Activated CD4-positive, alpha-beta T cell treated with anti-CD3 and anti-CD28 coated beads for 36 hours (primary cell): ENCODE results near the gene TENM4. TPM values are rescaled to one million over a fixed set of nuclear protein-coding genes. Genes with fewer than 3 reads are reported as not detected.

Source experiments
- ATAC-seq: fragments of 200-7000 bp; cut with Tn5 transposase; one replicate; pipeline ENCODE4 v1.10.0; 2021; ENCODE audit warnings: mild to moderate bottlenecking, moderate library complexity
- CTCF ChIA-PET: fragments of 350-600 bp; sonication (Branson Sonifier 250); formaldehyde crosslinking; loops from one replicate; lab custom pipeline; 2021; ENCODE audit warnings: antibody characterized with exemption; lab: Charles Lee
- POLR2A ChIA-PET: fragments of 350-600 bp; sonication (Branson Sonifier 250); formaldehyde crosslinking; loops from one replicate; lab custom pipeline; 2021; ENCODE audit warnings: antibody characterized with exemption, inconsistent platforms; lab: Charles Lee
- DNase-seq: peaks from one replicate; pipeline ENCODE4 v3.0.0-alpha.2; 2020
- H3K27ac Mint-ChIP-seq: one replicate; pipeline ENCODE4 v1.8.0; 2021; ENCODE audit warnings: mixed read lengths
- H3K27me3 Mint-ChIP-seq: one replicate; pipeline ENCODE4 v1.8.0; 2021; ENCODE audit warnings: mixed read lengths
- H3K36me3 Mint-ChIP-seq: one replicate; pipeline ENCODE4 v1.8.0; 2021; ENCODE audit warnings: low read depth, mixed read lengths
- H3K4me1 Mint-ChIP-seq: one replicate; pipeline ENCODE4 v1.8.0; 2021; ENCODE audit warnings: mixed read lengths
- H3K4me3 Mint-ChIP-seq: one replicate; pipeline ENCODE4 v1.8.0; 2021; ENCODE audit warnings: mild to moderate bottlenecking, moderate library complexity, mixed read lengths
- H3K9me3 Mint-ChIP-seq: one replicate; pipeline ENCODE4 v1.8.0; 2021; ENCODE audit warnings: low read depth, mixed read lengths
- intact Hi-C, 2 experiments: fragments of 100-400 bp; cut with DNase I in 1 of 2; cut with micrococcal nuclease in 1 of 2; formaldehyde crosslinking; loops; one replicate each; pipeline versions ENCODE4 v1.14.2 to v1.15.1; 2022 to 2024; cut with DNase I, micrococcal nuclease
- total RNA-seq, 2 experiments: library from RNA; stranded (reverse); gene quantifications; one replicate each; pipeline ENCODE4 v1.2.3, GENCODE V29; 2021

The TENM4 gene
- total RNA-seq, 2 experiments from 2014 or later, result not detected

GRCh38 chr11:79039122-79039521 is 401.7 kb downstream of the TENM4 start:
- no peak for ATAC-seq
- H3K4me1 Mint-ChIP-seq, result no peaks in the 10 kb centered on the region
- CTCF ChIA-PET, result no interaction called here

GRCh38 chr11:79035881-79036280 is 404.9 kb downstream of the TENM4 start:
- H3K27ac Mint-ChIP-seq, result no peak overlapping the region
- ATAC-seq (no peak), DNase-seq (no peak)
- intact Hi-C loops, result no loop called here
- H3K4me1 Mint-ChIP-seq, result no peaks in the 10 kb centered on the region
- H3K27me3 Mint-ChIP-seq, result peaks cover 19% of the 10 kb centered on the region
- no peak overlapping the region for H3K4me3 Mint-ChIP-seq
- no peaks in the 10 kb centered on the region for H3K9me3 Mint-ChIP-seq
- POLR2A ChIA-PET, result no interaction called here
- H3K36me3 Mint-ChIP-seq, result no peaks in the 10 kb centered on the region
- CTCF ChIA-PET, result interaction anchor here (0.5 to 0.7 kb wide), 2 partner anchors 194 to 221 kb away, joined by 3 read pairs; no protein-coding TSS in a partner anchor

More at GRCh38 chr11:79039122-79039521, 401.7 kb downstream of the TENM4 start:
- H3K9me3 Mint-ChIP-seq, result no peaks in the 10 kb centered on the region
- POLR2A ChIA-PET, result no interaction called here
- H3K27me3 Mint-ChIP-seq, result peaks cover 8% of the 10 kb centered on the region
- H3K4me3 Mint-ChIP-seq, result no peak overlapping the region
- no peak for DNase-seq
- H3K36me3 Mint-ChIP-seq, result no peaks in the 10 kb centered on the region
- intact Hi-C loops, result no loop called here
- H3K27ac Mint-ChIP-seq, result no peak overlapping the region

GRCh38 chr11:79033833-79034232 is 407.0 kb downstream of the TENM4 start:
- H3K27ac Mint-ChIP-seq, result no peak overlapping the region
- intact Hi-C loops, result no loop called here

GRCh38 chr11:79030448-79030847 is 410.4 kb downstream of the TENM4 start:
- Mint-ChIP-seq H3K27ac (no peak overlapping the region), H3K4me1 (peaks cover 6% of the 10 kb centered on the region), H3K9me3 (no peaks in the 10 kb centered on the region), H3K36me3 (no peaks in the 10 kb centered on the region), H3K4me3 (no peak overlapping the region), H3K27me3 (peaks cover 40% of the 10 kb centered on the region)
- DNase-seq (no peak), ATAC-seq (no peak)
- POLR2A ChIA-PET, result no interaction called here
- CTCF ChIA-PET, result interaction anchor here (2.0 kb wide), 1 partner anchor 11 kb away, joined by 6 read pairs; no protein-coding TSS in a partner anchor
- intact Hi-C loops, result no loop called here

More at GRCh38 chr11:79033833-79034232, 407.0 kb downstream of the TENM4 start:
- POLR2A ChIA-PET, result no interaction called here
- H3K4me3 Mint-ChIP-seq, result no peak overlapping the region
- peaks cover 22% of the 10 kb centered on the region for H3K27me3 Mint-ChIP-seq
- no peaks in the 10 kb centered on the region for H3K9me3 Mint-ChIP-seq
- H3K36me3 Mint-ChIP-seq, result no peaks in the 10 kb centered on the region
- ATAC-seq, result no peak
- CTCF ChIA-PET, result no interaction called here
- no peaks in the 10 kb centered on the region for H3K4me1 Mint-ChIP-seq
- no peak for DNase-seq

GRCh38 chr11:79028225-79028624 is 412.6 kb downstream of the TENM4 start:
- no peak for DNase-seq
- Mint-ChIP-seq H3K27ac (no peak overlapping the region), H3K4me1 (peaks cover 6% of the 10 kb centered on the region), H3K9me3 (no peaks in the 10 kb centered on the region), H3K27me3 (peaks cover 40% of the 10 kb centered on the region), H3K4me3 (no peak overlapping the region), H3K36me3 (no peaks in the 10 kb centered on the region)
- ChIA-PET POLR2A (no interaction called here), CTCF (no interaction called here)
- ATAC-seq, result no peak
- intact Hi-C loops, result no loop called here

- H3K4me1 Mint-ChIP-seq, result peaks cover 6% of the 10 kb centered on the region
- DNase-seq (no peak), ATAC-seq (no peak)
- peaks cover 42% of the 10 kb centered on the region for H3K27me3 Mint-ChIP-seq
- POLR2A ChIA-PET, result no interaction called here
- H3K36me3 Mint-ChIP-seq, result no peaks in the 10 kb centered on the region
- intact Hi-C loops, result no loop called here
- H3K4me3 Mint-ChIP-seq, result no peak overlapping the region
- no peaks in the 10 kb centered on the region for H3K9me3 Mint-ChIP-seq
- no peak overlapping the region for H3K27ac Mint-ChIP-seq
- CTCF ChIA-PET, result no interaction called here
Observed at GRCh38 chr11:79026803-79027445, 413.9 kb downstream of the TENM4 start.

- Mint-ChIP-seq H3K27ac (no peak overlapping the region), H3K4me1 (peaks cover 6% of the 10 kb centered on the region), H3K9me3 (no peaks in the 10 kb centered on the region), H3K4me3 (no peak overlapping the region), H3K36me3 (no peaks in the 10 kb centered on the region), H3K27me3 (peaks cover 38% of the 10 kb centered on the region)
- DNase-seq, result no peak
- no peak for ATAC-seq
- POLR2A ChIA-PET, result no interaction called here
- intact Hi-C loops, result no loop called here
- CTCF ChIA-PET, result no interaction called here
Observed at GRCh38 chr11:79025622-79026021, 415.2 kb downstream of the TENM4 start.

- Mint-ChIP-seq H3K4me1 (peaks cover 6% of the 10 kb centered on the region), H3K4me3 (no peak overlapping the region), H3K36me3 (no peaks in the 10 kb centered on the region), H3K9me3 (no peaks in the 10 kb centered on the region), H3K27me3 (peaks cover 37% of the 10 kb centered on the region), H3K27ac (no peak overlapping the region)
- DNase-seq (no peak), ATAC-seq (no peak)
- intact Hi-C loops, result no loop called here
- POLR2A ChIA-PET, result no interaction called here
- CTCF ChIA-PET, result no interaction called here
Observed at GRCh38 chr11:79025097-79025496, 415.7 kb downstream of the TENM4 start.

- H3K27me3 Mint-ChIP-seq, result peaks cover 22% of the 10 kb centered on the region
- DNase-seq (no peak), ATAC-seq (no peak)
- H3K27ac Mint-ChIP-seq, result no peak overlapping the region
- H3K4me1 Mint-ChIP-seq, result peaks cover 12% of the 10 kb centered on the region
- CTCF ChIA-PET, result no interaction called here
- H3K4me3 Mint-ChIP-seq, result no peak overlapping the region
- POLR2A ChIA-PET, result no interaction called here
- H3K9me3 Mint-ChIP-seq, result no peaks in the 10 kb centered on the region
- no peaks in the 10 kb centered on the region for H3K36me3 Mint-ChIP-seq
- intact Hi-C loops, result no loop called here
Observed at GRCh38 chr11:79022265-79022664, 418.6 kb downstream of the TENM4 start.

- no peak for DNase-seq
- no peaks in the 10 kb centered on the region for H3K9me3 Mint-ChIP-seq
- intact Hi-C loops, result no loop called here
- no peaks in the 10 kb centered on the region for H3K36me3 Mint-ChIP-seq
- ChIA-PET POLR2A (no interaction called here), CTCF (no interaction called here)
- H3K27ac Mint-ChIP-seq, result no peak overlapping the region
- no peak for ATAC-seq
- peaks cover 22% of the 10 kb centered on the region for H3K27me3 Mint-ChIP-seq
- peaks cover 8% of the 10 kb centered on the region for H3K4me1 Mint-ChIP-seq
- no peak overlapping the region for H3K4me3 Mint-ChIP-seq
Observed at GRCh38 chr11:79021601-79022000, 419.2 kb downstream of the TENM4 start.

- Mint-ChIP-seq H3K9me3 (no peaks in the 10 kb centered on the region), H3K36me3 (no peaks in the 10 kb centered on the region), H3K4me1 (peaks cover 7% of the 10 kb centered on the region), H3K27me3 (peaks cover 20% of the 10 kb centered on the region), H3K27ac (no peak overlapping the region), H3K4me3 (no peak overlapping the region)
- intact Hi-C loops, result loop anchor here in 1 of 2 experiments (10.0 kb wide), 1 partner anchor 65 kb away; no protein-coding TSS in a partner anchor
- DNase-seq (no peak), ATAC-seq (no peak)
- CTCF ChIA-PET, result interaction anchor here (0.7 to 2.2 kb wide), 2 partner anchors 10 to 90 kb away, joined by 3 to 6 read pairs; no protein-coding TSS in a partner anchor
- POLR2A ChIA-PET, result no interaction called here
Observed at GRCh38 chr11:79019975-79020374, 420.9 kb downstream of the TENM4 start.

GRCh38 chr11:79019277-79019676 is 421.6 kb downstream of the TENM4 start:
- no peak for DNase-seq
- no peaks in the 10 kb centered on the region for H3K36me3 Mint-ChIP-seq
- no peak for ATAC-seq
- peaks cover 7% of the 10 kb centered on the region for H3K4me1 Mint-ChIP-seq
- H3K27ac Mint-ChIP-seq, result no peak overlapping the region
- POLR2A ChIA-PET, result no interaction called here
- no peak overlapping the region for H3K4me3 Mint-ChIP-seq
- peaks cover 20% of the 10 kb centered on the region for H3K27me3 Mint-ChIP-seq
- CTCF ChIA-PET, result interaction anchor here (2.2 kb wide), 1 partner anchor 11 kb away, joined by 6 read pairs; no protein-coding TSS in a partner anchor
- no peaks in the 10 kb centered on the region for H3K9me3 Mint-ChIP-seq
- intact Hi-C loops, result loop anchor here in 1 of 2 experiments (10.0 kb wide), 1 partner anchor 64 kb away; no protein-coding TSS in a partner anchor
